K562 (cell line): ENCODE measurements around the gene PMP22. TPM values are rescaled to one million over a fixed set of nuclear protein-coding genes. Genes with fewer than 3 reads are reported as not detected.

ENCODE experiments used
- ATAC-seq: fragments of 200-7000 bp; cut with Tn5 transposase; 3 replicates; pipeline ENCODE4 v1.9.1; 2020; ENCODE audit warnings: moderate library complexity
- BruUV-seq: library from RNA; stranded (reverse); fragments of 400-500 nt; replicated peaks from 2 replicates; lab custom pipeline; 2021; lab: Mats Ljungman, UMichigan
- CTCF ChIA-PET: fragments of 300-600 bp; formaldehyde crosslinking; extraction: SDS; loops from one replicate; lab custom pipeline; 2021; ENCODE audit warnings: low intra/inter-chr PET ratio; lab: Yijun Ruan, JAX
- POLR2A ChIA-PET: fragments of 300-600, 350-650 bp; sonication (Branson Sonifier 250); formaldehyde crosslinking; extraction: SDS; loops from one replicate; lab custom pipeline; 2021; ENCODE audit warnings: antibody characterized with exemption, inconsistent platforms; lab: Yijun Ruan, JAX
- DNase-seq, 4 experiments: peaks; one replicate each; pipeline versions ENCODE4 v3.0.0 to v3.0.0-alpha.2; 2011 to 2018; ENCODE audit warnings: low spot score in 3 of 4, mixed read lengths in 3 of 4; ENCODE audit errors: extremely low read depth in 1 of 4
- FAIRE-seq: peaks from 2 replicates; lab custom pipeline; 2011; peaks lifted over from hg19 to GRCh38; lab: Jason Lieb, UNC
- H2AFZ ChIP-seq: 2 replicates; pipeline ENCODE4 v1.6.0; 2011; ENCODE audit warnings: low read depth, low read length, control low read depth, inconsistent platforms
- H3K27ac ChIP-seq: fragments of 200-600 bp; 3 replicates; pipeline ENCODE4 v1.8.0; 2011; ENCODE audit warnings: low read depth, mild to moderate bottlenecking, control low read depth, inconsistent platforms, low read length, moderate library complexity, mixed read lengths; ENCODE audit errors: extremely low read depth
- H3K27me3 ChIP-seq, 2 experiments: fragments of 300-600 bp in 1 of 2; 2 replicates in 1 of 2; 3 replicates in 1 of 2; pipeline versions ENCODE4 v1.6.0 to v1.8.0; 2011; ENCODE audit warnings: inconsistent platforms in 2 of 2, low read length in 2 of 2, mild to moderate bottlenecking in 1 of 2, mixed read lengths in 1 of 2, moderate library complexity in 1 of 2; ENCODE audit not compliant: control insufficient read depth in 2 of 2, insufficient read depth in 2 of 2
- H3K36me3 ChIP-seq: fragments of 300-600 bp; 3 replicates; pipeline ENCODE4 v1.8.0; 2011; ENCODE audit warnings: mild to moderate bottlenecking, low read length, inconsistent platforms; ENCODE audit not compliant: control insufficient read depth, insufficient read depth
- H3K4me1 ChIP-seq, 2 experiments: fragments of 200-600 bp in 1 of 2; replicated peaks in 1 of 2; 2 replicates in 1 of 2; 3 replicates in 1 of 2; pipeline versions ENCODE4 v1.5.1 to v1.8.0; 2011; ENCODE audit warnings: inconsistent platforms in 2 of 2, low read length in 2 of 2, mild to moderate bottlenecking in 1 of 2, mixed read lengths in 1 of 2, moderate library complexity in 1 of 2; ENCODE audit not compliant: control insufficient read depth in 2 of 2, insufficient read depth in 2 of 2
- H3K4me2 ChIP-seq: 2 replicates; pipeline ENCODE4 v1.6.1; 2011; ENCODE audit warnings: low read length, control low read depth, inconsistent platforms, mixed read lengths; ENCODE audit not compliant: insufficient read depth
- H3K4me3 ChIP-seq: fragments of 200-600 bp; sonication (generic), shearing (Covaris generic); 2 replicates; pipeline ENCODE4 v1.5.1; 2016; ENCODE audit warnings: control low read depth, inconsistent platforms
- H3K79me2 ChIP-seq: fragments of 200-600 bp; 3 replicates; pipeline ENCODE4 v1.8.0; 2011; ENCODE audit warnings: low read length, inconsistent platforms; ENCODE audit not compliant: control insufficient read depth, insufficient read depth
- H3K9ac ChIP-seq, 2 experiments: 2 replicates each; pipeline versions ENCODE4 v1.6.0 to v1.6.1; 2011; ENCODE audit warnings: low read depth in 2 of 2, low read length in 2 of 2, control low read depth in 1 of 2, inconsistent platforms in 1 of 2, mild to moderate bottlenecking in 1 of 2, mixed read lengths in 1 of 2; ENCODE audit not compliant: insufficient read depth in 1 of 2
- H3K9me1 ChIP-seq: one replicate; pipeline ENCODE4 v1.6.0; 2011; ENCODE audit warnings: inconsistent platforms, mild to moderate bottlenecking, low read length, moderate library complexity; ENCODE audit not compliant: control insufficient read depth, insufficient read depth
- H3K9me3 ChIP-seq: replicated peaks from 2 replicates; pipeline ENCODE4 v1.5.1; 2011; ENCODE audit warnings: low read depth, low read length, inconsistent platforms; ENCODE audit not compliant: control insufficient read depth, insufficient read depth
- H4K20me1 ChIP-seq: replicated peaks from 2 replicates; pipeline ENCODE4 v1.6.1; 2011; ENCODE audit warnings: low read length, inconsistent platforms, mixed read lengths; ENCODE audit not compliant: control insufficient read depth, insufficient read depth
- FOXP1 ChIP-seq: sonication (generic); formaldehyde crosslinking; IDR thresholded peaks from 2 replicates; pipeline ENCODE4 v1.8.0; 2022; ENCODE audit warnings: mild to moderate bottlenecking, missing genetic modification reagents
- HDGF ChIP-seq: fragments of 450-650 bp; IDR thresholded peaks from 2 replicates; pipeline ENCODE4 v1.6.1; 2016
- PCBP2 ChIP-seq: fragments of 200-400 bp; formaldehyde crosslinking; IDR thresholded peaks from 2 replicates; pipeline ENCODE4 v1.6.1; 2018; ENCODE audit warnings: low read length, low read depth, mild to moderate bottlenecking, moderate library complexity; ENCODE audit not compliant: poor library complexity, severe bottlenecking
- RHOXF2B ChIP-seq: fragments of 250-450 bp; sonication (Bioruptor Pico); conservative IDR thresholded peaks from 2 replicates; pipeline ENCODE4 v1.5.1; 2021
- SAP30 ChIP-seq: fragments of 200-600 bp; sonication (generic); IDR thresholded peaks from 2 replicates; pipeline ENCODE4 v1.6.1; 2012; ENCODE audit warnings: borderline replicate concordance, low read depth, mild to moderate bottlenecking, moderate library complexity, low read length, control low read depth, inconsistent platforms; ENCODE audit not compliant: insufficient read depth, poor library complexity, severe bottlenecking
- ZNF232 ChIP-seq: sonication (generic); formaldehyde crosslinking; IDR thresholded peaks from 2 replicates; pipeline ENCODE4 v1.8.0; 2022; ENCODE audit warnings: mild to moderate bottlenecking, missing genetic modification reagents
- ZNF696 ChIP-seq: fragments of 250-450 bp; sonication (Bioruptor Pico); conservative IDR thresholded peaks from 2 replicates; pipeline ENCODE4 v1.4.0; 2020; ENCODE audit warnings: mild to moderate bottlenecking, moderate library complexity
- ZZZ3 ChIP-seq: fragments of 450-650 bp; IDR thresholded peaks from 2 replicates; pipeline ENCODE4 v1.6.1; 2016; ENCODE audit warnings: antibody characterized with exemption, mild to moderate bottlenecking, moderate library complexity
- WGBS: fragments of 100-300 bp; shearing (Covaris generic); methylation state at CpG from one replicate; pipeline ENCODE4 v1.1.6; 2016; ENCODE audit warnings: low coverage, mixed read lengths; ENCODE audit not compliant: insufficient coverage; ENCODE audit errors: missing lambda C conversion rate; 5-methylcytosine and 5-hydroxymethylcytosine counted together
- in situ Hi-C: fragments of 300-500 bp; cut with MboI; formaldehyde crosslinking; loops from 4 replicates; pipeline ENCODE4 v1.15.0; 2018; ENCODE audit warnings: inconsistent platforms, mixed read lengths
- intact Hi-C: fragments of 100-400 bp; cut with micrococcal nuclease; formaldehyde crosslinking; loops from 2 replicates; pipeline ENCODE4 v1.14.2; 2022
- polyA plus RNA-seq, 8 experiments: library from polyadenylated mRNA; depleted of rRNA in 4 of 8; stranded (reverse) in 5 of 8; unstranded in 3 of 8; fragments of >200 nt; fragmentation: Nextera tagmentation in 2 of 8; fragmentation: Illumina TruSeq in 1 of 8; extraction: Ambion mirVana in 2 of 8; extraction: Trizol in 1 of 8; gene quantifications; 2 replicates each; pipeline versions ENCODE4 v1.2.1 to v1.2.3, GENCODE V29; 2011 to 2014; ENCODE audit warnings: inconsistent platforms in 1 of 8, missing spikeins in 1 of 8
- total RNA-seq, 7 experiments: library from RNA; depleted of rRNA in 6 of 7; stranded (reverse); fragments of >200 nt in 6 of 7; fragmentation: Illumina TruSeq in 2 of 7; extraction: Trizol in 2 of 7; gene quantifications; 2 replicates each; pipeline versions ENCODE4 v1.2.1 to v1.2.3, GENCODE V29; 2011 to 2021; ENCODE audit warnings: low replicate concordance in 1 of 7
- TF ChIP-seq, protein P1 (sequence below): sonication (generic); formaldehyde crosslinking; IDR thresholded peaks from 2 replicates; pipeline ENCODE4 v1.8.0; 2023; ENCODE audit warnings: mild to moderate bottlenecking, missing genetic modification reagents

PMP22 gene
- total and polyA plus RNA-seq, 9 of the 15 experiments (the other 6 are each of a cell fraction or from before 2014, with no cell fraction given): 12.6 to 62.3 (median 25.8) TPM

DNA sequence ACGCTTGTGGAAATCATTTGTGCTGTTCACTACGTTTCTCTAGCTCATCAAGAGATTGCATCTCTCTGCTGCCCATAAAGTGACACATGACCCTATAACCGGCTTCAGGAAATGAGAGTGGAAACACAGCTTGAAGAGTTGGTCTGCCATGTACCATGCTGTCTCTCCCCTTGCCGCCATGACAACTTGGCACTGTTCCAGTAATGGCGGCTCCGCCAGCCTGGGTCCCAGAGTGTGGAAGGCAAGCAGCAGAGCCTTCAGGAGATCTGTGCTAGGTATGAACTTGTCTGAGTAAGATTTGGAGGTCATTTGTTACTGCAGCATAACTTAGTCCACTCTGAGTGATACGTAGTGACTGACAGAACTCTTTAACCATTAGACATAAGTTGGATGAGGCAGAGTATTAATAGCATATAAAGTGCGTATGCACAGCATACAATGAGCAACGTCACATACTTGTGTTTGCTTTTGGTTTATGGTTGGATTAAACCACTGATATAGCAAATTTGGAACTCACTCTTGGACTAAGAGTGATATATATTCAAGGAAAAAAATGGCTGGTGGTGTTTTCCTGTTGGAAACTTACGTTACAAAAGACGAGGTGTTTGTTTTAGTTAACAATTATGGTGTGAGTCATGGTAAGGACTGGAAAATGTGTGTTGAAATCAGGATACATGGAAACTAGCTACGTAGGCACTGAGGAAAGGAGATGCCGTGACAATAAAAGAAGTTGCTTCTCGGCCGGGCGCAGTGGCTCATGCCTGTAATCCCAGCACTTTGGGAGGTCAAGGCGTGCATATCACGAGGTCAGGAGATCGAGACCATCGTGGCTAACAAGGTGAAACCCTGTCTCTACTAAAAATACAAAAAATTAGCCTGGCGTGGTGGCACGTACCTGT lies 24.4 kb upstream of the PMP22 start (continued):
- TF ChIP-seq ZNF696 (CRISPR knock-in tag) (no peak), ZZZ3 (no peak)
- TF ChIP-seq, all 486 proteins: peak for 7

DNA sequence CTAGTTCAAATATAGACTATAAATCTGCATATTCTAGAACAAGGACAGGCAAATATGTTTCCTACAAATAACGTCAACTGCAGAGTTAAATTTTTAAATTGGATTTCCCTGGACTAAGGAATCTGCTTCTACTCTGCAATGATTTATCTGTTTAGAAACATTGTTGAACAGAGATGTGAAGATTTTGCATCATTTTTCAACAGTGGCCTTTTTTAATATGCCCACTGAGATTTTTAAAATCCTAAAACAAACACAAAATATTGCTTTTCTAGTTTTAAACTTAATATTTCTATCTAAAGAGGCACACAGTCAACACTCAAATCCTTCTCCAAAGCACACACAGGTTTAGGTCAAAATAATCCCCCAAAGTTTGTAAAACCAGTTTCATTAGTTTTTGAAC lies 23.7 kb upstream of the PMP22 start:
- no peaks in the 10 kb centered on the region for H3K36me3 ChIP-seq
- 21% methylated on average over 1 of the region's 1 CpG for WGBS
- peaks cover 0 to 6% of the 10 kb centered on the region in 2 experiments; a peak in 2 of 5 replicates for H3K4me1 ChIP-seq
- POLR2A ChIA-PET: no interaction called here
- no peak for TF ChIP-seq FOXP1
- no peak for TF ChIP-seq PCBP2
- TF ChIP-seq, protein P1, sequence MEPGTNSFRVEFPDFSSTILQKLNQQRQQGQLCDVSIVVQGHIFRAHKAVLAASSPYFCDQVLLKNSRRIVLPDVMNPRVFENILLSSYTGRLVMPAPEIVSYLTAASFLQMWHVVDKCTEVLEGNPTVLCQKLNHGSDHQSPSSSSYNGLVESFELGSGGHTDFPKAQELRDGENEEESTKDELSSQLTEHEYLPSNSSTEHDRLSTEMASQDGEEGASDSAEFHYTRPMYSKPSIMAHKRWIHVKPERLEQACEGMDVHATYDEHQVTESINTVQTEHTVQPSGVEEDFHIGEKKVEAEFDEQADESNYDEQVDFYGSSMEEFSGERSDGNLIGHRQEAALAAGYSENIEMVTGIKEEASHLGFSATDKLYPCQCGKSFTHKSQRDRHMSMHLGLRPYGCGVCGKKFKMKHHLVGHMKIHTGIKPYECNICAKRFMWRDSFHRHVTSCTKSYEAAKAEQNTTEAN (CRISPR knock-in tag): no peak
- no peak for TF ChIP-seq ZNF232 (CRISPR knock-in tag)
- no peak for TF ChIP-seq RHOXF2B
- TF ChIP-seq ZNF696 (CRISPR knock-in tag): no peak
- TF ChIP-seq HDGF: no peak
- no peak for TF ChIP-seq SAP30
- no peaks in the 10 kb centered on the region for H3K9me3 ChIP-seq
- H3K9me1 ChIP-seq: no peaks in the 10 kb centered on the region
- ATAC-seq (no peak), DNase-seq (no peak), FAIRE-seq (no peak)
- H3K4me2 ChIP-seq: peak overlapping the region; percentile 53; the same call in 1 of the 2 replicates
- H4K20me1 ChIP-seq: no peaks in the 10 kb centered on the region
- no peaks in the 10 kb centered on the region for H3K79me2 ChIP-seq
- BruUV-seq: no TSS peak
- no peak overlapping the region for H3K4me3 ChIP-seq
- CTCF ChIA-PET: no interaction called here
- in situ Hi-C loops: no loop called here
- no peaks in the 10 kb centered on the region for H3K27me3 ChIP-seq
- H3K27ac ChIP-seq: no peak overlapping the region
- no peak overlapping the region for H3K9ac ChIP-seq
- H2AFZ ChIP-seq: peak overlapping the region; percentile 89
- intact Hi-C loops: no loop called here
